PC-9 (cell line): Measurements from ENCODE around the gene PRH1. TPM values are rescaled to one million over a fixed set of nuclear protein-coding genes. Genes with fewer than 3 reads are reported as not detected.

Experiments used
- BruUV-seq: library from RNA; stranded (reverse); fragments of 400-500 nt; replicated peaks from 2 replicates; lab custom pipeline; 2021; lab: Mats Ljungman, UMichigan
- CTCF ChIA-PET: fragments of 300-600 bp; sonication (Branson Sonifier 250); formaldehyde crosslinking; loops from one replicate; lab custom pipeline; 2022; ENCODE audit warnings: antibody characterized with exemption; lab: Charles Lee
- POLR2A ChIA-PET: fragments of 300-600 bp; sonication (Branson Sonifier 250); formaldehyde crosslinking; loops from one replicate; lab custom pipeline; 2022; ENCODE audit warnings: antibody characterized with exemption; ENCODE audit not compliant: unreplicated experiment; lab: Charles Lee
- DNase-seq, 2 experiments: peaks; one replicate each; pipeline versions ENCODE4 v3.0.0 to v3.0.0-alpha.2; 2015 to 2022; ENCODE audit warnings: mixed read lengths in 1 of 2
- H2AFZ ChIP-seq: fragments of 200-600 bp; sonication (generic); 2 replicates; pipeline ENCODE4 v1.8.1; 2017; ENCODE audit warnings: antibody characterized with exemption
- H3F3A ChIP-seq: fragments of 200-600 bp; sonication (generic); 2 replicates; pipeline ENCODE4 v1.8.1; 2017; ENCODE audit warnings: antibody characterized with exemption, mild to moderate bottlenecking, low read depth; ENCODE audit not compliant: insufficient read depth
- H3K27ac ChIP-seq: fragments of 200-600 bp; sonication (generic); 2 replicates; pipeline ENCODE4 v1.6.1; 2016; ENCODE audit warnings: mixed run types
- H3K27me3 ChIP-seq: fragments of 200-600 bp; sonication (generic); 2 replicates; pipeline ENCODE4 v1.6.1; 2016; ENCODE audit warnings: low read depth, mixed run types; ENCODE audit not compliant: insufficient read depth
- H3K36me3 ChIP-seq: fragments of 200-600 bp; sonication (generic); 2 replicates; pipeline ENCODE4 v1.6.1; 2016; ENCODE audit warnings: low read depth, mixed run types
- H3K4me1 ChIP-seq: fragments of 200-600 bp; sonication (generic); replicated peaks from 2 replicates; pipeline ENCODE4 v1.6.1; 2016; ENCODE audit warnings: mixed run types; ENCODE audit not compliant: insufficient read depth
- H3K4me2 ChIP-seq: fragments of 200-600 bp; sonication (generic); 2 replicates; pipeline ENCODE4 v1.6.1; 2017; ENCODE audit warnings: mixed run types
- H3K4me3 ChIP-seq: fragments of 200-600 bp; sonication (generic); 2 replicates; pipeline ENCODE4 v1.6.1; 2016; ENCODE audit warnings: mixed run types
- H3K79me2 ChIP-seq: fragments of 200-600 bp; sonication (generic); 2 replicates; pipeline ENCODE4 v1.6.1; 2017; ENCODE audit warnings: low read depth, mixed run types
- H3K9me2 ChIP-seq: fragments of 200-600 bp; sonication (generic); 2 replicates; pipeline ENCODE4 v1.8.1; 2017; ENCODE audit warnings: mild to moderate bottlenecking; ENCODE audit not compliant: insufficient read depth
- H3K9me3 ChIP-seq: fragments of 200-600 bp; sonication (generic); 2 replicates; pipeline ENCODE4 v1.8.1; 2016; ENCODE audit warnings: low read depth; ENCODE audit not compliant: insufficient read depth
- H4K20me1 ChIP-seq: fragments of 200-600 bp; sonication (generic); 2 replicates; pipeline ENCODE4 v1.8.1; 2017; ENCODE audit not compliant: insufficient read depth
- CTCF ChIP-seq: fragments of 200-600 bp; sonication (generic); conservative IDR thresholded peaks from 2 replicates; pipeline ENCODE4 v1.6.1; 2017; ENCODE audit warnings: mixed run types, antibody characterized with exemption, mild to moderate bottlenecking, moderate library complexity
- EZH2 ChIP-seq: fragments of 200-600 bp; sonication (generic); IDR thresholded peaks from 2 replicates; pipeline ENCODE4 v1.8.0; 2017; ENCODE audit warnings: antibody characterized with exemption, low read depth
- intact Hi-C: fragments of 100-400 bp; cut with micrococcal nuclease; formaldehyde crosslinking; loops from one replicate; pipeline ENCODE4 v1.10.0; 2022; ENCODE audit not compliant: unreplicated experiment
- total RNA-seq: library from RNA; stranded (reverse); gene quantifications from 2 replicates; pipeline ENCODE4 v1.2.3, GENCODE V29; 2021

Gene PRH1
- total RNA-seq, 1 experiment from 2014 or later: 17.2 TPM

- Histone ChIP-seq H3K9me2 (no peaks in the 10 kb centered on the region), H3K4me3 (no peak overlapping the region), H3F3A (no peaks in the 10 kb centered on the region), H3K4me1 (no peaks in the 10 kb centered on the region), H3K27me3 (no peaks in the 10 kb centered on the region), H4K20me1 (no peaks in the 10 kb centered on the region), H3K79me2 (no peaks in the 10 kb centered on the region), H3K4me2 (no peak overlapping the region), H3K27ac (no peak overlapping the region), H3K9me3 (no peaks in the 10 kb centered on the region), H2AFZ (no peak overlapping the region), H3K36me3 (no peaks in the 10 kb centered on the region)
- CTCF ChIA-PET: interaction anchor here (0.7 kb wide), 1 partner anchor 72 kb away, joined by 10 read pairs; no protein-coding TSS in a partner anchor
- TF ChIP-seq CTCF: no peak
- TF ChIP-seq EZH2: no peak
- POLR2A ChIA-PET: no interaction called here
- DNase-seq: no peak
- intact Hi-C loops: no loop called here
- no TSS peak for BruUV-seq
Measured at GRCh38 chr12:10847744-10848143, 36.3 kb downstream of the PRH1 start.

- no peak overlapping the region for H3K4me2 ChIP-seq
- no peaks in the 10 kb centered on the region for H3K9me3 ChIP-seq
- no peak overlapping the region for H3K4me3 ChIP-seq
- no peak for DNase-seq
- H3K27ac ChIP-seq: no peak overlapping the region
- intact Hi-C loops: no loop called here
- no peaks in the 10 kb centered on the region for H3K4me1 ChIP-seq
- H4K20me1 ChIP-seq: no peaks in the 10 kb centered on the region
- no peaks in the 10 kb centered on the region for H3F3A ChIP-seq
- H3K79me2 ChIP-seq: no peaks in the 10 kb centered on the region
- ChIA-PET CTCF (no interaction called here), POLR2A (no interaction called here)
- H3K27me3 ChIP-seq: no peaks in the 10 kb centered on the region
- no peaks in the 10 kb centered on the region for H3K9me2 ChIP-seq
- no peaks in the 10 kb centered on the region for H3K36me3 ChIP-seq
- no TSS peak for BruUV-seq
- no peak for TF ChIP-seq CTCF
- no peak for TF ChIP-seq EZH2
- H2AFZ ChIP-seq: no peak overlapping the region
Measured at GRCh38 chr12:10842862-10843261, 41.2 kb downstream of the PRH1 start.

GRCh38 chr12:10838461-10838860 is 45.6 kb downstream of the PRH1 start:
- H3K27me3 ChIP-seq: no peaks in the 10 kb centered on the region
- H2AFZ ChIP-seq: no peak overlapping the region
- no peak for DNase-seq
- no peak overlapping the region for H3K4me2 ChIP-seq
- CTCF ChIA-PET: no interaction called here
- H3K79me2 ChIP-seq: no peaks in the 10 kb centered on the region
- H4K20me1 ChIP-seq: no peaks in the 10 kb centered on the region
- H3F3A ChIP-seq: no peaks in the 10 kb centered on the region
- TF ChIP-seq EZH2 (no peak), CTCF (no peak)
- H3K9me3 ChIP-seq: no peaks in the 10 kb centered on the region
- POLR2A ChIA-PET: no interaction called here
- no peaks in the 10 kb centered on the region for H3K36me3 ChIP-seq
- intact Hi-C loops: no loop called here
- no TSS peak for BruUV-seq
- H3K9me2 ChIP-seq: no peaks in the 10 kb centered on the region
- H3K4me3 ChIP-seq: no peak overlapping the region
- H3K4me1 ChIP-seq: no peaks in the 10 kb centered on the region
- no peak overlapping the region for H3K27ac ChIP-seq

Other genes starting within 250 kb of the PRH1 start
- gene STYK1, start 210.2 kb downstream of the PRH1 start, total RNA-seq: 7.8 and 16.9 TPM in 2 replicates
- 567 and 613 TPM in 2 replicates for gene YBX3, start 160.9 kb downstream of the PRH1 start, total RNA-seq
- gene TAS2R7, start 81.6 kb downstream of the PRH1 start, total RNA-seq: not detected in 2 replicates
- not detected in 2 replicates for gene TAS2R8, start 77.0 kb downstream of the PRH1 start, total RNA-seq
- not detected in 2 replicates for gene TAS2R9, start 74.1 kb downstream of the PRH1 start, total RNA-seq
- 1.4 and 2.2 TPM in 2 replicates for gene TAS2R10, start 57.9 kb downstream of the PRH1 start, total RNA-seq
- gene PRR4, start 34.8 kb downstream of the PRH1 start, total RNA-seq: 5.1 and 7.1 TPM in 2 replicates
- gene TAS2R13, start 25.3 kb upstream of the PRH1 start, total RNA-seq: 1.9 and 2.6 TPM in 2 replicates
- gene PRH2, start 45.0 kb upstream of the PRH1 start, total RNA-seq: not detected in 2 replicates
- 1.8 and 3.3 TPM in 2 replicates for gene TAS2R14, start 55.0 kb upstream of the PRH1 start, total RNA-seq
- 1.6 and 2.3 TPM in 2 replicates for gene TAS2R50, start 102.7 kb upstream of the PRH1 start, total RNA-seq
- 1.8 and 2.6 TPM in 2 replicates for gene TAS2R20, start 114.0 kb upstream of the PRH1 start, total RNA-seq
- gene TAS2R19, start 138.4 kb upstream of the PRH1 start, total RNA-seq: 3.3 TPM in 2 replicates
- gene TAS2R31, start 147.2 kb upstream of the PRH1 start, total RNA-seq: 3.1 and 3.5 TPM in 2 replicates
- 1.2 and 1.5 TPM in 2 replicates for gene TAS2R46, start 178.0 kb upstream of the PRH1 start, total RNA-seq
- 1.1 and 1.5 TPM in 2 replicates for gene TAS2R43, start 208.1 kb upstream of the PRH1 start, total RNA-seq